ENCODE measurements around the gene KHDC1L.

DNA sequence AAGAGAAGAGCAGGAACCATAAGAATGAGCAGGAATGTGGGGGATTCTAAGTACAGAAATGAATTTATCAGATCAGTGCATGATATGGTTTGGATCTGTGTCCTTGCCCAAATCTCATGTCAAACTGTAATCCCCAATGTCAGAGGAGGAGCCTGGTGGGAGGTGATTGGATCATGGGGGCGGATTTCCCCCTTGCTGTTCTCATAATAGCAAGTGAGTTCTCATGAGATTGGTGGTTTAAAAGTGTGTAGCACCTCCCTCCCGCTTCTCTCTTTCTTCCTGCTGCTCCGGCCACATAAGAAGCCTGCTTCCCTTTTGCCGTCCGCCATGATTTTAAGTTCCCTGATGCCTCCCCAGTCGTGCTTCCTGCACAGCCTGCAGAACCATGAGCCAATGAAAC, 49.2 kb downstream of the KHDC1L start:
- no peak for TF ChIP-seq POLR2AphosphoS5 (IDR thresholded peaks at IDR 0.05; ENCODE audit: low read depth, low read length)
- TF ChIP-seq, protein P1, sequence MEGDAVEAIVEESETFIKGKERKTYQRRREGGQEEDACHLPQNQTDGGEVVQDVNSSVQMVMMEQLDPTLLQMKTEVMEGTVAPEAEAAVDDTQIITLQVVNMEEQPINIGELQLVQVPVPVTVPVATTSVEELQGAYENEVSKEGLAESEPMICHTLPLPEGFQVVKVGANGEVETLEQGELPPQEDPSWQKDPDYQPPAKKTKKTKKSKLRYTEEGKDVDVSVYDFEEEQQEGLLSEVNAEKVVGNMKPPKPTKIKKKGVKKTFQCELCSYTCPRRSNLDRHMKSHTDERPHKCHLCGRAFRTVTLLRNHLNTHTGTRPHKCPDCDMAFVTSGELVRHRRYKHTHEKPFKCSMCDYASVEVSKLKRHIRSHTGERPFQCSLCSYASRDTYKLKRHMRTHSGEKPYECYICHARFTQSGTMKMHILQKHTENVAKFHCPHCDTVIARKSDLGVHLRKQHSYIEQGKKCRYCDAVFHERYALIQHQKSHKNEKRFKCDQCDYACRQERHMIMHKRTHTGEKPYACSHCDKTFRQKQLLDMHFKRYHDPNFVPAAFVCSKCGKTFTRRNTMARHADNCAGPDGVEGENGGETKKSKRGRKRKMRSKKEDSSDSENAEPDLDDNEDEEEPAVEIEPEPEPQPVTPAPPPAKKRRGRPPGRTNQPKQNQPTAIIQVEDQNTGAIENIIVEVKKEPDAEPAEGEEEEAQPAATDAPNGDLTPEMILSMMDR (IDR thresholded peaks at IDR 0.05), result no peak
- TF ChIP-seq, protein P2, sequence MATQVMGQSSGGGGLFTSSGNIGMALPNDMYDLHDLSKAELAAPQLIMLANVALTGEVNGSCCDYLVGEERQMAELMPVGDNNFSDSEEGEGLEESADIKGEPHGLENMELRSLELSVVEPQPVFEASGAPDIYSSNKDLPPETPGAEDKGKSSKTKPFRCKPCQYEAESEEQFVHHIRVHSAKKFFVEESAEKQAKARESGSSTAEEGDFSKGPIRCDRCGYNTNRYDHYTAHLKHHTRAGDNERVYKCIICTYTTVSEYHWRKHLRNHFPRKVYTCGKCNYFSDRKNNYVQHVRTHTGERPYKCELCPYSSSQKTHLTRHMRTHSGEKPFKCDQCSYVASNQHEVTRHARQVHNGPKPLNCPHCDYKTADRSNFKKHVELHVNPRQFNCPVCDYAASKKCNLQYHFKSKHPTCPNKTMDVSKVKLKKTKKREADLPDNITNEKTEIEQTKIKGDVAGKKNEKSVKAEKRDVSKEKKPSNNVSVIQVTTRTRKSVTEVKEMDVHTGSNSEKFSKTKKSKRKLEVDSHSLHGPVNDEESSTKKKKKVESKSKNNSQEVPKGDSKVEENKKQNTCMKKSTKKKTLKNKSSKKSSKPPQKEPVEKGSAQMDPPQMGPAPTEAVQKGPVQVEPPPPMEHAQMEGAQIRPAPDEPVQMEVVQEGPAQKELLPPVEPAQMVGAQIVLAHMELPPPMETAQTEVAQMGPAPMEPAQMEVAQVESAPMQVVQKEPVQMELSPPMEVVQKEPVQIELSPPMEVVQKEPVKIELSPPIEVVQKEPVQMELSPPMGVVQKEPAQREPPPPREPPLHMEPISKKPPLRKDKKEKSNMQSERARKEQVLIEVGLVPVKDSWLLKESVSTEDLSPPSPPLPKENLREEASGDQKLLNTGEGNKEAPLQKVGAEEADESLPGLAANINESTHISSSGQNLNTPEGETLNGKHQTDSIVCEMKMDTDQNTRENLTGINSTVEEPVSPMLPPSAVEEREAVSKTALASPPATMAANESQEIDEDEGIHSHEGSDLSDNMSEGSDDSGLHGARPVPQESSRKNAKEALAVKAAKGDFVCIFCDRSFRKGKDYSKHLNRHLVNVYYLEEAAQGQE (IDR thresholded peaks at IDR 0.05; ENCODE audit: insufficient read depth in 1 of 2, low read depth in 2 of 2, low read length in 1 of 2), result no peak
- no peak for TF ChIP-seq SIN3A (IDR thresholded peaks at IDR 0.05; ENCODE audit: borderline replicate concordance, insufficient read depth, low read depth, low read length)
- TF ChIP-seq TCF7L2 (IDR thresholded peaks at IDR 0.05; ENCODE audit: low read depth, low read length), result no peak

Measured in Panc1 (cell line).